GM12878 (cell line): ENCODE measurements around the gene EEIG2. TPM values are rescaled to one million over a fixed set of nuclear protein-coding genes. Genes with fewer than 3 reads are reported as not detected.

ENCODE experiments used
- ATAC-seq: fragments of 200-7000 bp; cut with Tn5 transposase; 3 replicates; pipeline ENCODE4 v1.9.1; 2020; ENCODE audit warnings: mild to moderate bottlenecking, moderate library complexity
- BruUV-seq: library from RNA; stranded (reverse); fragments of 400-500 nt; replicated peaks from 2 replicates; lab custom pipeline; 2021; lab: Mats Ljungman, UMichigan
- CTCF ChIA-PET: fragments of 300-600 bp; sonication (Branson Sonifier 250); formaldehyde crosslinking; extraction: SDS; loops from one replicate; lab custom pipeline; 2021; ENCODE audit warnings: inconsistent platforms; lab: Yijun Ruan, JAX
- POLR2A ChIA-PET: fragments of 350-600 bp; formaldehyde crosslinking; extraction: SDS; loops from one replicate; lab custom pipeline; 2021; ENCODE audit warnings: inconsistent platforms; lab: Charles Lee
- RAD21 ChIA-PET: fragments of 300-600 bp; sonication (Branson Sonifier 250); formaldehyde crosslinking; loops from one replicate; lab custom pipeline; 2023; ENCODE audit warnings: antibody characterized with exemption; ENCODE audit not compliant: unreplicated experiment; lab: Charles Lee
- SMC1A ChIA-PET: fragments of 300-600 bp; sonication (Branson Sonifier 250); formaldehyde crosslinking; loops from one replicate; lab custom pipeline; 2023; ENCODE audit not compliant: unreplicated experiment, uncharacterized antibody; lab: Charles Lee
- DNase-seq: peaks from one replicate; pipeline ENCODE4 v3.0.0-alpha.2; 2011; ENCODE audit warnings: low read depth, low spot score
- FAIRE-seq: peaks from 3 replicates; lab custom pipeline; 2011; peaks lifted over from hg19 to GRCh38; lab: Jason Lieb, UNC
- H2AFZ ChIP-seq: 2 replicates; pipeline ENCODE4 v1.6.0; 2011; ENCODE audit warnings: low read depth, low read length, control low read depth; ENCODE audit not compliant: control insufficient read depth
- H3K27ac ChIP-seq: 2 replicates; pipeline ENCODE4 v1.5.1; 2011; ENCODE audit warnings: control low read depth; ENCODE audit not compliant: control insufficient read depth, insufficient read depth
- H3K27me3 ChIP-seq, 2 experiments: replicated peaks in 1 of 2; 2 replicates each; pipeline versions ENCODE4 v1.6.0 to v1.6.1; 2011; ENCODE audit warnings: low read length in 1 of 2; ENCODE audit not compliant: control insufficient read depth in 2 of 2, insufficient read depth in 2 of 2
- H3K36me3 ChIP-seq, 2 experiments: 2 replicates each; pipeline ENCODE4 v1.5.1; 2011; ENCODE audit warnings: low read length in 1 of 2; ENCODE audit not compliant: control insufficient read depth in 2 of 2, insufficient read depth in 2 of 2
- H3K4me1 ChIP-seq: 2 replicates; pipeline ENCODE4 v1.6.1; 2011; ENCODE audit warnings: mild to moderate bottlenecking, low read length, moderate library complexity, mixed read lengths; ENCODE audit not compliant: control insufficient read depth, insufficient read depth
- H3K4me2 ChIP-seq: 2 replicates; pipeline ENCODE4 v1.6.0; 2011; ENCODE audit warnings: control low read depth; ENCODE audit not compliant: control insufficient read depth, insufficient read depth
- H3K4me3 ChIP-seq: fragments of 200-600 bp; sonication (generic); 2 replicates; pipeline ENCODE4 v1.5.1; 2016
- H3K79me2 ChIP-seq: 2 replicates; pipeline ENCODE4 v1.6.0; 2011; ENCODE audit warnings: low read length; ENCODE audit not compliant: control insufficient read depth, insufficient read depth
- H3K9ac ChIP-seq: 2 replicates; pipeline ENCODE4 v1.8.0; 2011; ENCODE audit warnings: low read length, control low read depth, mixed read lengths; ENCODE audit not compliant: control insufficient read depth, insufficient read depth
- H3K9me3 ChIP-seq: replicated peaks from 3 replicates; pipeline ENCODE4 v1.5.1; 2011; ENCODE audit warnings: mild to moderate bottlenecking, low read length; ENCODE audit not compliant: control insufficient read depth, insufficient read depth
- H4K20me1 ChIP-seq: 2 replicates; pipeline ENCODE4 v1.6.0; 2011; ENCODE audit not compliant: control insufficient read depth, insufficient read depth
- BRCA1 ChIP-seq: IDR thresholded peaks from 2 replicates; pipeline ENCODE4 v1.6.1; 2011; ENCODE audit warnings: low read depth, low read length, improper control_type of control experiment
- EP300 ChIP-seq, 2 experiments: fragments of 150-350 bp in 1 of 2; IDR thresholded peaks; 2 replicates each; pipeline ENCODE4 v1.6.1; 2011 to 2012; ENCODE audit warnings: low read depth in 2 of 2, low read length in 2 of 2, borderline replicate concordance in 1 of 2, improper control_type of control experiment in 1 of 2, inconsistent platforms in 1 of 2; ENCODE audit not compliant: control insufficient read depth in 1 of 2
- FOXM1 ChIP-seq: IDR thresholded peaks from 2 replicates; pipeline ENCODE4 v1.6.1; 2012; ENCODE audit warnings: low read depth, mild to moderate bottlenecking, inconsistent platforms, low read length, moderate library complexity
- GATAD2B ChIP-seq: fragments of 450-650 bp; conservative IDR thresholded peaks from 2 replicates; pipeline ENCODE4 v1.6.1; 2017; ENCODE audit warnings: low read depth, mild to moderate bottlenecking, moderate library complexity
- KDM1A ChIP-seq: fragments of 200-600 bp; sonication (generic); IDR thresholded peaks from 2 replicates; pipeline ENCODE4 v1.6.1; 2016; ENCODE audit warnings: borderline replicate concordance
- PAX8 ChIP-seq: fragments of 450-650 bp; IDR thresholded peaks from 2 replicates; pipeline ENCODE4 v1.6.1; 2017; ENCODE audit warnings: mild to moderate bottlenecking, moderate library complexity
- RAD21 ChIP-seq: IDR thresholded peaks from 2 replicates; pipeline ENCODE4 v1.6.1; 2011; ENCODE audit warnings: mild to moderate bottlenecking, low read depth, low read length, moderate library complexity; ENCODE audit not compliant: insufficient read depth
- SMAD1 ChIP-seq: fragments of 450-650 bp; IDR thresholded peaks from 2 replicates; pipeline ENCODE4 v1.6.1; 2018; ENCODE audit warnings: mild to moderate bottlenecking, low read depth; ENCODE audit not compliant: partially characterized antibody
- SMARCA5 ChIP-seq: fragments of 450-650 bp; IDR thresholded peaks from 2 replicates; pipeline ENCODE4 v1.6.1; 2017; ENCODE audit warnings: mild to moderate bottlenecking
- SMC3 ChIP-seq: IDR thresholded peaks from 2 replicates; pipeline ENCODE4 v1.6.1; 2011; ENCODE audit warnings: low read length, improper control_type of control experiment, borderline replicate concordance
- WGBS: methylation state at CpG from one replicate; pipeline ENCODE4 v1.1.6; 2016; ENCODE audit warnings: low lambda C conversion rate; ENCODE audit not compliant: insufficient replicate concordance, insufficient coverage; ENCODE audit errors: missing lambda C conversion rate; 5-methylcytosine and 5-hydroxymethylcytosine counted together
- in situ Hi-C: fragments of 300-500 bp; cut with MboI; formaldehyde crosslinking; loops from 9 replicates; pipeline ENCODE4 v1.14.3; 2018; ENCODE audit warnings: mixed read lengths
- intact Hi-C: fragments of 100-400 bp; cut with micrococcal nuclease; formaldehyde crosslinking; loops from one replicate; pipeline ENCODE4 v1.14.2; 2022; ENCODE audit not compliant: unreplicated experiment
- polyA plus RNA-seq, 11 experiments: library from polyadenylated mRNA; depleted of rRNA in 4 of 11; unstranded in 6 of 11; stranded (reverse) in 5 of 11; fragments of >200 nt; fragmentation: Nextera tagmentation in 4 of 11; fragmentation: Illumina TruSeq in 1 of 11; extraction: Ambion mirVana in 4 of 11; extraction: Trizol in 1 of 11; gene quantifications; 1 replicate in 1 of 11; 2 replicates in 10 of 11; pipeline versions ENCODE4 v1.2.1 to v1.2.3, GENCODE V29; 2011 to 2016; ENCODE audit warnings: inconsistent platforms in 2 of 11, missing spikeins in 2 of 11, low read depth in 1 of 11
- total RNA-seq, 4 experiments: library from RNA; depleted of rRNA in 3 of 4; stranded (reverse); fragments of >200 nt in 3 of 4; fragmentation: Illumina TruSeq in 1 of 4; extraction: Trizol in 1 of 4; gene quantifications; 2 replicates each; pipeline versions ENCODE4 v1.2.1 to v1.2.3, GENCODE V29; 2013 to 2021
- TF ChIP-seq, protein P1 (sequence below): fragments of 450-650 bp; IDR thresholded peaks from 2 replicates; pipeline ENCODE4 v1.6.1; 2018; ENCODE audit warnings: mild to moderate bottlenecking, low read depth, moderate library complexity; ENCODE audit not compliant: partially characterized antibody
- TF ChIP-seq, protein P2 (sequence below): fragments of 450-650 bp; IDR thresholded peaks from 2 replicates; pipeline ENCODE4 v1.6.1; 2017; ENCODE audit warnings: mild to moderate bottlenecking, moderate library complexity

EEIG2 gene
- total and polyA plus RNA-seq, 10 of the 15 experiments (the other 5 are each of a cell fraction or from before 2014, with no cell fraction given) = 1.4 to 17.2 (median 9.8) TPM

DNA sequence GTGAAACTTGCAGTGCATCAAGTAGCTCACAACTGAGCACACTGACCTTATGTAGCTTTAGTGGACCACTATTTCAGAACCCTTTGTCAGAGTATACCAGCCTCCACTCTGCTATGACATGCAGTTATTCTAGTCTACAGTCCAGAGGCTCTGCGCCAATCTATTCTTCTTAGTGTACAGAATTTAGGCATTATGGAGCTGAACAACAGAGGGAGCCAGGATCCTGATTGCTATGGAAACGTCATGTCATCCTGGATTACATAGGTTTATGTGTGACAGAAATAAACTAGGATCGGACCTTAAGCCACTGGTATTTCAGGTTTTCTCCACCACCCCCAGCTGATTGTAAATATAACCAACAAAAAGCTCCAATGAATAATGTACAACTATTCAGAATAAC is 48.1 kb upstream of the EEIG2 start (continued):
- TF ChIP-seq EP300 (IDR thresholded peaks at IDR 0.05; ENCODE audit: borderline replicate concordance in 1 of 2, control insufficient read depth in 1 of 2, low read depth in 2 of 2, low read length in 2 of 2) = no peak
- TF ChIP-seq, protein P1, sequence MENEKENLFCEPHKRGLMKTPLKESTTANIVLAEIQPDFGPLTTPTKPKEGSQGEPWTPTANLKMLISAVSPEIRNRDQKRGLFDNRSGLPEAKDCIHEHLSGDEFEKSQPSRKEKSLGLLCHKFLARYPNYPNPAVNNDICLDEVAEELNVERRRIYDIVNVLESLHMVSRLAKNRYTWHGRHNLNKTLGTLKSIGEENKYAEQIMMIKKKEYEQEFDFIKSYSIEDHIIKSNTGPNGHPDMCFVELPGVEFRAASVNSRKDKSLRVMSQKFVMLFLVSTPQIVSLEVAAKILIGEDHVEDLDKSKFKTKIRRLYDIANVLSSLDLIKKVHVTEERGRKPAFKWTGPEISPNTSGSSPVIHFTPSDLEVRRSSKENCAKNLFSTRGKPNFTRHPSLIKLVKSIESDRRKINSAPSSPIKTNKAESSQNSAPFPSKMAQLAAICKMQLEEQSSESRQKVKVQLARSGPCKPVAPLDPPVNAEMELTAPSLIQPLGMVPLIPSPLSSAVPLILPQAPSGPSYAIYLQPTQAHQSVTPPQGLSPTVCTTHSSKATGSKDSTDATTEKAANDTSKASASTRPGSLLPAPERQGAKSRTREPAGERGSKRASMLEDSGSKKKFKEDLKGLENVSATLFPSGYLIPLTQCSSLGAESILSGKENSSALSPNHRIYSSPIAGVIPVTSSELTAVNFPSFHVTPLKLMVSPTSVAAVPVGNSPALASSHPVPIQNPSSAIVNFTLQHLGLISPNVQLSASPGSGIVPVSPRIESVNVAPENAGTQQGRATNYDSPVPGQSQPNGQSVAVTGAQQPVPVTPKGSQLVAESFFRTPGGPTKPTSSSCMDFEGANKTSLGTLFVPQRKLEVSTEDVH = no peak
- no peak for TF ChIP-seq SMAD1
- no peak for TF ChIP-seq BRCA1
- TF ChIP-seq SMARCA5 = no peak

DNA sequence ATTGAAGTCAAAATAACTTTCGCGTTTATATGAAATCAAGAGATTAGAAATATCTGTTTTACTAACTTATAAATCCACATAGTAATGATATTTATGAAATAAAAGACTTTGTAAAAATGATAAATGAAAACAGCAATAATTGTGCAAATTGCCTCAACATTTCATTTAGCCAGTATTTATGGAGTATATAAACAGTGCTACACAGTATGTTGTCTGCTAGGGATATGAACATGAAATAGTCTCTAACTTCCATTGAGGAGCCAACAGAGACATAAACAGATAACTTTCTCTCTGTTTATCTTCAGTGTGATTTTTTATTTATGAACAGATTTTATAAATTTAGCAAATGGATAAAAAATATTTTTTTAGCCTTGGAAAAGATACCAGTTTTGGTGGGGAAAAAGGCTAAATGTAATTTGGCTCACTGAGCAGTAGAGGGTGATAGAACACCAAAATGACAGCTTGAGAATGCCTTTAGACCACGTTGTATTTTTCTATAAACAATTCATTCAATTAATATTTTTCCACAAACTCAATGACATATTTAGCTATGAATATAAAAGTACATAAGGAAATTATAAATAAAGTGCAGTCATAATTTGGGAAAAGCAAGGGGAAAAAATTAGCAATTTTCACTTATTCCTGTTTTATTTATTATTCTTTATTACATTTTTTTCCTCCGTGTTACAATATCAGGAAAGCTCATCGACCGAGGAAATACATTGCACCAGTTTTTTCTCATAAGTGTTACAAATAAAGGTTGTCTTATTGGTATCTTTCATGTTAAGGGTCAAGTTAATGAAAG is 47.5 kb upstream of the EEIG2 start:
- Histone ChIP-seq H3K9me3 (no peaks in the 10 kb centered on the region), H3K27ac (no peak overlapping the region), H3K36me3 (no peaks in the 10 kb centered on the region), H3K4me3 (no peak overlapping the region), H3K4me2 (no peak overlapping the region), H3K9ac (no peak overlapping the region), H2AFZ (no peak overlapping the region), H3K79me2 (no peaks in the 10 kb centered on the region), H3K27me3 (no peaks in the 10 kb centered on the region), H4K20me1 (no peaks in the 10 kb centered on the region), H3K4me1 (no peaks in the 10 kb centered on the region)
- CTCF ChIA-PET = interaction anchor here (0.7 to 13.5 kb wide), 23 partner anchors 9 to 734 kb away, joined by 3 to 258 read pairs (median 5); partner anchors contain the start of genes EEIG2, PRPF38B and SLC25A24
- WGBS = 58% methylated on average over 6 of the region's 6 CpGs
- ATAC-seq (peak; percentile 61; the same call in 2 of the 3 replicates), FAIRE-seq (peak; percentile 94), DNase-seq (no peak)
- BruUV-seq = no TSS peak
- SMC1A ChIA-PET = interaction anchor here (0.7 to 9.8 kb wide), 20 partner anchors 10 to 730 kb away, joined by 3 to 161 read pairs (median 4); partner anchors contain the start of gene EEIG2
- RAD21 ChIA-PET = interaction anchor here (0.7 to 4.7 kb wide), 9 partner anchors 9 to 132 kb away, joined by 3 to 92 read pairs (median 5); partner anchors contain the start of gene EEIG2
- in situ Hi-C loops = loop anchor here (5.0 to 25.0 kb wide), 2 partner anchors 50 to 725 kb away; partner anchors contain the start of gene EEIG2
- intact Hi-C loops = loop anchor here (1.0 to 5.0 kb wide), 5 partner anchors 49 to 385 kb away; partner anchors contain the start of gene PRPF38B
- POLR2A ChIA-PET = interaction anchor here (1.0 to 1.2 kb wide), 2 partner anchors 45 to 50 kb away, joined by 3 read pairs; no protein-coding TSS in a partner anchor
- TF ChIP-seq, protein P2, sequence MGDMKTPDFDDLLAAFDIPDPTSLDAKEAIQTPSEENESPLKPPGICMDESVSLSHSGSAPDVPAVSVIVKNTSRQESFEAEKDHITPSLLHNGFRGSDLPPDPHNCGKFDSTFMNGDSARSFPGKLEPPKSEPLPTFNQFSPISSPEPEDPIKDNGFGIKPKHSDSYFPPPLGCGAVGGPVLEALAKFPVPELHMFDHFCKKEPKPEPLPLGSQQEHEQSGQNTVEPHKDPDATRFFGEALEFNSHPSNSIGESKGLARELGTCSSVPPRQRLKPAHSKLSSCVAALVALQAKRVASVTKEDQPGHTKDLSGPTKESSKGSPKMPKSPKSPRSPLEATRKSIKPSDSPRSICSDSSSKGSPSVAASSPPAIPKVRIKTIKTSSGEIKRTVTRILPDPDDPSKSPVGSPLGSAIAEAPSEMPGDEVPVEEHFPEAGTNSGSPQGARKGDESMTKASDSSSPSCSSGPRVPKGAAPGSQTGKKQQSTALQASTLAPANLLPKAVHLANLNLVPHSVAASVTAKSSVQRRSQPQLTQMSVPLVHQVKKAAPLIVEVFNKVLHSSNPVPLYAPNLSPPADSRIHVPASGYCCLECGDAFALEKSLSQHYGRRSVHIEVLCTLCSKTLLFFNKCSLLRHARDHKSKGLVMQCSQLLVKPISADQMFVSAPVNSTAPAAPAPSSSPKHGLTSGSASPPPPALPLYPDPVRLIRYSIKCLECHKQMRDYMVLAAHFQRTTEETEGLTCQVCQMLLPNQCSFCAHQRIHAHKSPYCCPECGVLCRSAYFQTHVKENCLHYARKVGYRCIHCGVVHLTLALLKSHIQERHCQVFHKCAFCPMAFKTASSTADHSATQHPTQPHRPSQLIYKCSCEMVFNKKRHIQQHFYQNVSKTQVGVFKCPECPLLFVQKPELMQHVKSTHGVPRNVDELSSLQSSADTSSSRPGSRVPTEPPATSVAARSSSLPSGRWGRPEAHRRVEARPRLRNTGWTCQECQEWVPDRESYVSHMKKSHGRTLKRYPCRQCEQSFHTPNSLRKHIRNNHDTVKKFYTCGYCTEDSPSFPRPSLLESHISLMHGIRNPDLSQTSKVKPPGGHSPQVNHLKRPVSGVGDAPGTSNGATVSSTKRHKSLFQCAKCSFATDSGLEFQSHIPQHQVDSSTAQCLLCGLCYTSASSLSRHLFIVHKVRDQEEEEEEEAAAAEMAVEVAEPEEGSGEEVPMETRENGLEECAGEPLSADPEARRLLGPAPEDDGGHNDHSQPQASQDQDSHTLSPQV = 0 out of 2 replicates have a peak, but pooled peaks have one; percentile 60
- TF ChIP-seq RAD21 (peak; percentile 95), FOXM1 (0 out of 2 replicates have a peak, but pooled peaks have one; percentile 50), GATAD2B (no peak), SMC3 (peak; percentile 98), KDM1A (no peak), PAX8 (no peak)
